Gastrocnemius medialis (tissue), 4 donors: ENCODE measurements around the gene MAT1A.

Source experiments
- CTCF ChIP-seq, 5 experiments: fragments of 450-650 bp in 3 of 5; fragments of 200-600 bp in 2 of 5; sonication (generic) in 2 of 5; IDR thresholded peaks in 4 of 5; conservative IDR thresholded peaks in 1 of 5; 1 replicate in 4 of 5; 2 replicates in 1 of 5; pipeline ENCODE4 v1.5.1; 2016 to 2019; ENCODE audit warnings: antibody characterized with exemption in 5 of 5, mild to moderate bottlenecking in 3 of 5, moderate library complexity in 3 of 5
- POLR2A ChIP-seq, 2 donors: fragments of 450-650 bp; IDR thresholded peaks; one replicate each; pipeline ENCODE4 v1.6.1; 2017; ENCODE audit warnings: antibody characterized with exemption in 2 of 2, mild to moderate bottlenecking in 2 of 2, moderate library complexity in 2 of 2

GRCh38 chr10:80265740-80266512 is 23.5 kb downstream of the MAT1A start:
- TF ChIP-seq POLR2A (IDR thresholded peaks at IDR 0.05), result no peak
- TF ChIP-seq CTCF (IDR thresholded peaks at IDR 0.05 in 4 of 5, conservative IDR thresholded peaks at IDR 0.05 in 1 of 5), result no peak
